GM18873 (cell line): ENCODE results near the gene CRACR2B.

Source experiments
- ATAC-seq: cut with Tn5 transposase; IDR thresholded peaks from one replicate; pipeline ENCODE4 v1.9.1; 2021; ENCODE audit warnings: mild to moderate bottlenecking, moderate library complexity, moderate number of reproducible peaks; ENCODE audit not compliant: unreplicated experiment, low FRiP score

CRACR2B gene

DNA sequence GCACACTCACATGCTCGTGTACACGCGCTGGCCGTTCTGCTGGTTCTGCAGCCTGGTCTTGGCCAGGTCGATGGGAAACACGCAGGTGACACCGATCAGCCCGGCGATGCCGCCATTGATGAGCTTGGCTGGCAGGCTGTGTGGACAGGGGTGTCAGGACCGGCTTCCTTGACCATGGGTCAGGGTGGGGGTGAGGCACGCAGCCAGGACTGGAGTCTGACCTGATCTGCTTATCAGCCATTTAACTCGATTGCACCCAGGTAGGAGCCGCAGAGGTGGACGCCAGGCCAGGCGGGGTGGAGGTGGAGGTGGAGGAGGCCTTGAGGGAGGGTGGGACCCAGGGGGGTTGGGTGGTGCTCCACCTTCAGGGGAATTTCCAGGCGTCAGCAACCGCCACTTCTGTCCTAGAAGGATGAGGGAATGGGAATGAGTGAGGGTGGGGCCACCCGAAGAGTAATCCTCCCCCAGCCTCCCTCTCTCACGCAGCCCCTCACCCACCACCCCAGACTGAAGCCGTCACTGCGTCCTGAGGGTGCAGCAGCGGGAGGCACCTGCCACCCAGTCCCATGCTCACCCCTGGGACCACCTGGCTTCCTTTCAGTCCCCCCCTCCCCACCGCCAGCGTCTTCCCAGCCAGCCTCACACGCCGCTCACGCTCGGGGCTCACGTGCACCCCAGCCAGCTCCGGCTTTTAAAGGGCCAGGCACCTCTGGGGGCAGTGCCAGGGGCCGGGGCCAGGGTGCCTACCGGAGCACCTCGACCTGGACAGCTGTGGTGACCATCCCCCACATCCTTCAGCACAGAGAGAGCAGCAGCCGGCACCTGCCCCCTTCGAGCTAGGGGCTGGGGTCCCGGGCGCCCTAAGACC is 32.7 kb upstream of the CRACR2B start:
- no peak for ATAC-seq

DNA sequence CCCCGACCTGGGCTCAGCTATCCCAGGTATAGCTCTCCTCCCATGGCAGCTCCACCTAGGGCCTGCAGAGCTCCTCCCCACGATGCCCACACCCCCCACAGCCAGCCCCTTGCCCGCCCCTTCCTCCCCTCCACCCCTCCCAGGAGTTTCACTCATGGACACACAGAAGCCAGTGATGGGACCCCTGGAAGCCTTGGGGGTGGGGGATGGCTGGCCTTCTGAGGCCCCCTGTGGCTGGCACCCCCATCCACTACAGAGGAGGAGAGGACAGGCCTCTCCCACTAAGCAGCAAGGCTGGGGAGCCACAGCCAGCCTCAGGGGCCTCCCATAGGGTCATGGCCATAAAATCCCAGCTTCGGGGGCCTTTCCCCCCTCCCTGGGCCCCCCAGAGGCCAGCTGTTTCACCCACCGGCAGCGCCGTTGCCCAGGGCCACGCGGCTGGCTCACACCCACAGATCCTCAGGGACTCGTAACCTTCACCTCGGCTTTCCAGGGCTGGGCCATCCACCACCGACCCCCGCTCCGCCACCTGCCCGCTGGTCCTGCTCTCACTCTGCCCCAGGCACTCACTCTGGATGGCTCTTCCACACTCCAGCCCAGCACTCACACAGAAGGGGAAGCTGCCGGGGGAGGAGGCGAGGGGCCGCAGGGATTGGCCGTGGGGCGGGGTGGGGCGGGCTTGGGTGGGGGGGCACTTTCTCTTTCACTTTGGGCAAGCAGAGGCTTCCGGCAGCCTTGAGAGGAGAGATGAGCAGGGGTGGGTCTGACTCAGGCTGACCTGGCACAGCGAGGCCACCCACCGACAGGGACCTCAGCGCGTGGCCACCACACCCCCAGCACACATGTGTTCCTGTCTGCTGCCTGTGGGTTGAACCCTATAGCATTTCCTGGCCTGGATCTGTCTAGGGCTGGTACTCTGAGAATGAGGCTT is 31.8 kb upstream of the CRACR2B start:
- ATAC-seq, result no peak

DNA sequence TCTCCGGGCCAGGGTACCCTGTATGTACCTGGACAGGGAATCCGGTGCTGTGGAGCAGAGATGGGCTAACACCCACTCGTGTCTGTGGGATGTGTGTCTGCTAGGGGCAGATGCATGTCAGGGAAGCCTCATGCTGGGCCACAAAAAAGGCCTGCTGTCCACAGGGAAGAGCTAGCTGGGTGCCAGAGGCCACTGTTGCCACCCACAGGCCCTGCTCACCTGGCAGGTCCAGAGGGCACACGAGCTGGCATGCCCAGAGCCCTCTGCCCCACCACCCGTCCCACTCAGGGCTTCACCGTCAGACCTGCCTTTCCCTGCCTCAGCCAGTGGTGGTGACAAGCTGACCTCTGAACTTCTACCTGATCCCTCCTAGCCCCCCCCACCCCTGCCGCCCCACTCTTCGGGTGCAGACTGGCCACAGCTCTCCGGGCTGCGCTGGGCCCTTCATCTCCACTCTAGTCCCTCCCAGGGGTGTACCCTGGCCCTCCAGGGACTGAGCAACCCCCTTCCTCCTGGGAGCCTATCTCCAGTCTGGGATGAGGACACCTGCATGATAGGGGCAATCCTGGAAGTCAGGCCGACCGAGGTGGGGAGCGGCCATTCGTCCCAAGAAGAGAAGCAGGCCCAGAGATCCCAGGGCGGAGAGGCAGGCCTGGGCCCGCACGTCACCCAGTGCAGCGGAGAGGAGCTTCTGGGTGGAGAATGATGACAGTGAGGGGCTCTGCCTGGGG is 31.0 kb upstream of the CRACR2B start:
- ATAC-seq, result no peak

DNA sequence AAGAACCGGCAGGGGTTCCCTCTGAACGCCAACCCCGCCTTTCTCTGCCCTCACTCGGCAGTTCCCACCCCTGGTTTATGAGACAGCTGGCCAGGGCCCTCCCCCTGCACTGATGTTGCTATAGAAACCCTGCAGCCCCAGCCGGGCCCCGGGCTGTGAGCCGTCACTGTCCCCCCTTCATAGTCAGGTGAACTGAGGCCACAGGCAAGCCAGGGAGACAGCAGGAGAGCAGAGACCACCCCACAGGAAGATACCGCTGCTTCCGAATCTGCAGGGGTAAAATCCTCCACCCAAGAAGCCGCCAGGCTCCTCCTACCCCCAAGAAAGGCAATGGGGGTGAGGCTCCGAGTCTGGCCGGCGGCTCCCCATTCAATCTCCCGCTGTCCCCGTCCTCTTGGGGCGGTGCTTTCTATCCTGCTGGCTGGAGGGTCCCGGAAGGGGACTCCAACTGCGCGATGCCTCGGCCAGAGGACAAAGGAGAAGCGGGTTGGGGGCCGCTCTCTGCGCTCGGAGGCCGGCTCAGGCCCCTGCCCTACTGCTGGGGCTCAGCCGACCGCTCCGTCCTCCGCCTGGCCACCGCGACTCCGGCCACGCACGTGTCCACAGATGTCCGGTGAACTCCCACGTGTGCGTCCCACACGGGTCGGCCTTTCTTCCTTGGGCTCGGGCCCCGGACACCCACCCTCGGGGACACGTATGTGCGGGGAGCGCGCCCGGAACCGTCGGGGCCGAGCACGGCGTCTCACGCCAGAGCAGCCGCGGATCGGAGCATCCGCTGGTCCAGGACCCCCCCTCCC is 30.2 kb upstream of the CRACR2B start:
- ATAC-seq, result peak; percentile 31

DNA sequence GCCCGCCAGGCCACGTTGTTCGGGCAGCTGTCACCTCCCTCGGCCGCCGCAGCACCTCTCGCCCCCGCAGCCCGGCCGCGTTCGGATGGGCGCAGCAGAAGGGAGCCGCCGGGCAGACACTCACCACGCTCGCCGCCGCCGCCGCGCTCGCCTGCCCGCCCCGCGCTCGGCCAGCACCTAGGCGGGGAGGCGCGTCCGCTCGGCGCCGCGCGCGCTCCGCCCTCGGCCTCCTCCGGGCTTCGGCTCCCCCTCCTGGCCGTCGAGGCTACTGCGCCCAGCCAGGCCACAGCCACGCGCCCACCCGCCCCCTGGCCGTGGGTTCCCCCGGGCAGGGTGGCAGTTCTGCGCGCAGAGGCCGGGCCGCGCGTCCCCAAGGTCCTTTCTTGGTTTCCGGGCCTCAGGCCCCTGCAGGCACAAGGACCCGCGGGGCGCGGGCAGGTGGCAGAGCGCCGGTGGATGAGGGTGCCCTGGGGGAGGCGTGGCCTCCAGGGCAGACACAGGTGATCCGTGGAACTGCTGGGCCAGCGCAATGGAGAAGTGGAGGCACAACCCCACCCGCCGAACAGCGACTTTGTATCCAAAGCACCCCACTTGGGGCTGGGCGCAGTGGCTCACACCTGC is 29.5 kb upstream of the CRACR2B start, which contains the start of gene SLC25A22:
SLC25A22 (minus strand) TSS at position 189 of the 621 bp plus-strand sequence. CDS start 3,275 bp downstream, outside the sequence.
- peak; percentile 43 for ATAC-seq

DNA sequence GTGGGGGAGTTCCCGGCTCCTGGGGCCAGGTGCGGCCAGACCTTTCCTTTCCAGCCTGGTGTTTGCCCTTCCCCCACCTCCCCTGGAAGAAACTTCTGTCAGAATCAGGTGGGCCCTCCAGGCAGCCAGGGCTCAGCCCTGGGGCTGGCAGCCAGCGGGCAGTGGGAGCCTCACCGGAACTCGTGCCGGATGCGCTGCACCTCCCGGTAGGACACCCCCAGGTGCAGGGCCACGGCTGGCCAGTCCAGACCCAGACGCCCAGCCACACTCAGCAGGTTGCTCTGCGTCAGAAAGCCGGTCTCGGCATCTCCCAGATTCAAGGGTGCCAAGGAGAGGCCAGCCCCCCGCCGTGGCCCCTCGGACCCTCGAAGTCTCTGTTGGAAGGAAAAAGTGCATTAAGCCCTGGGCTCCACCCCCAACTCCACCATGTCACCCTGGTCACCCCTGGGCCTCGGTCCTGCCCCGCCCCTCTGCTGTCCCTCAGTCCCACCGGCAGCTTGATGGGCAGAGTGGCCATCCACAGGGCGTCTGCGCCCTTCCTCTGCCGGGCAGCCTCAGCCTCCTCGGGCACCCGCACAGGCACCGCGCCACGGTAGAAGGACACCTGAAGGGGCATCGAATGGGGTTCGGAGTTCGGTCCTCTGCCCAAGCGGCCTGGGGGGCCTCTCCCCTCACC is 27.9 kb upstream of the CRACR2B start:
- ATAC-seq, result no peak

DNA sequence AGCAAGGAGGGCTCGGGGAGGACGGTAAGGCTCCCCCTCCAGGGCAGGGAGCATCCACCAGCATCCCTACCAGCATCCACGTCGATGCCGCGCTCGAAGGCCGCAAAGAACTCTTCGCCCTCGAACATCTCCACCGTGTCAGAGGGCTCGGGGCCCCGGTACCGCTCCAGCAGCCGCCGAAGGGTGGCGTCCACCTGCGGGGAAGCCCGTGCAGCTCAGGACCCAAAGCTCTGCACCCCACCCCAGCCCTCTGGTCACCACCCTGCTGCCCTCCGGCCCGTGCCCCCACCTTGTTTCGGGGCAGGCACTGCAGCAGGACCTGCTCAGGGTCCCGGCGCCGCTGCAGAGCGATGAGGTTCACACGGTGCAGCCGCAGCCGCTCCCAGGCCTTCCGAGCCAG is 27.2 kb upstream of the CRACR2B start:
- no peak for ATAC-seq

DNA sequence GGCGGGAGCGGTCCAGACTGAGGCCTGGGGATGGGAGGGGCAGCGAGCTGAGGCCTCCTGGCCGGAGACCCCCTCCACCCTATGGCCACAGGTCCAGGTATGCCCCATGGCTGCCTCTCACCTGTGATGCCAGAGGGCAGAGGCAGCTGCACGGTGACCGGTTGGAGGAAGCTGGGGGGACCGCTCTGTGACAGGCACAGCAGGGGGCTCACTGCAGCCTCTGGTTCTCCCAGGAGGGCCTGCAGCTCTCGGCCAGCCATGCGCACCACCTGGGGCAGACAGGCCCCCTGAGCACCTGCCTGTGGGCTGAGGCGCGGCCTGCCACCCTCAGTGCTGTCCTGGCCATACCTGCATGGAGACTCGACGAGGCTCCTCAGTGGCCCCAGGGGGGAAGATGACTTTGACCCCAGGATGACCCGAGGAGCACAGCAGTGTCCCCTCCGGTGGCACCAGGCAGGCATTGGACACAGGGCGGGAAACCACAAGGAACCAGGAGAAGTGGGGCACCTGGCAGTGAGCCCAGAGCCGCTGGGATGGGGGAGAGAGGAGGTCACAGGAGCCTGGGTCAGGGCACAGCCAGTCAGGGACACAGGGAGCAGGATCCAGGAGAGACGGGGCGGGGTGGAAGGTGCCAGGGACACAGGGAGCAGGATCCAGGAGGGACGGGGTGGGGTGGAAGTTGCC is 26.5 kb upstream of the CRACR2B start:
- ATAC-seq, result no peak

DNA sequence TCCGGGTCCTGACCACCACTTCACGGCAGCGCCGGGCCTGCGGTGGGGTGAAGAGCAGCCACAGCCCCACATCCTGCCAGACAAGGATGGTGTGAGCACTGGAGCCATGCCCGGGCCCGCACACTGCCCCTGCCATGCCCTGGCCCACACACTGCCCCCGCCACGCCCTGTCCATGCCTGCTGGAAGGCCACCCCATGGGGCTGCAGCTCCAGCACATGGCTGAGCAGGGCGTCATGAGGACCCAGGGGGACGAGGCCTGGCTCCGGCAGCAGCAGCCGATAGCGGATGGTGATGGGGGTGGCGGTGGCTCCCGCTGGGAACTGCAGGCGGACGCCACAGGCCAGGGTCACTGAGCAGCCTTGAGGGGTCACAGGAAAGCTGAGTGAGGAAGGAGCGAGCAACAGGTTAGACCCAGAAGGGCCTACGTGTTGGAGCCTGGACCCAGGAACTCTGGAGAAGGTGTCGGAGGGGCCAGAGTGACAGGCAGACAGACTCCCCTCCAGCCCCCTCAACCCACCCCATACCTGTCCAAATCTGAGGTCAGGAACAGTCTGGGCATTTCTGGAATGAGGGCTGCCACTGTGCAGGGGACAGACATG is 25.6 kb upstream of the CRACR2B start:
- ATAC-seq, result no peak

DNA sequence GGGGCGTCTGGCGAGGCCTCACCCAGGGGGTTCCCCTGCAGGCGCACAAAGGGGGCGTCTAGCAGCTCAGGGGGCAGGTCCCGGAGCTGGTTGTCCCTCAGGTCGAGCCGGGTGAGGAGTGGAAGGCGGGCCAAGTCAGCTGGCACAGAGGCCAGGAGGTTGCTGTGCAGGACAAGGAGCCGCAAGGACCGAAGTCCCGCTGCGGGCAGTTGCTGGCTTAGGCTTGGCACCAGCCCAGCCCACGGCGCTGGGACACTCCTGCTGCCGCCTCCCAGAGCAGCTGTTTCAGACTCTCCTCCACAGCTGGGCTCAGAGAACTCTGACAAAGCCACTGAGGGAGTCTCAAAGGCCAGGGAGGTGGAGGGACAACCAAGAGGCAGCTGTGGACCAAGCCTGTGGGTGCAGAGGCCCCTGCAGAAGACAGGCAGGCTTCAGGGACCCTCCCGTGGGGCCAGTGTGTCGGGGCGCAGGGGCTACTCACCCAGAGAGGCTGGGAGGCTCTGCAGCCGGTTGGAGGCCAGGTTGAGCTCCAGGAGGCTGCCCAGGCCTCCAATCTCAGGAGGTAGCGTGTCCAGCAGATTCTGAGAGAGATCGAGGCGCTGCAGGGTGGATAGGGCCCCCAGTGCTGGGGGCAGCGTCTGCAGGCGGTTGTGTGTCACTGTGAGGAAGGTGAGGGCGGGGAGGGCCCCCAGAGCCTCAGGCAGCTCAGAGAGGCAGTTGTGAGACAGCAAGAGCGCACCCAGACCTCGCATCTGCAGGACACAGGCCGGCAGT is 24.8 kb upstream of the CRACR2B start:
- ATAC-seq, result no peak

DNA sequence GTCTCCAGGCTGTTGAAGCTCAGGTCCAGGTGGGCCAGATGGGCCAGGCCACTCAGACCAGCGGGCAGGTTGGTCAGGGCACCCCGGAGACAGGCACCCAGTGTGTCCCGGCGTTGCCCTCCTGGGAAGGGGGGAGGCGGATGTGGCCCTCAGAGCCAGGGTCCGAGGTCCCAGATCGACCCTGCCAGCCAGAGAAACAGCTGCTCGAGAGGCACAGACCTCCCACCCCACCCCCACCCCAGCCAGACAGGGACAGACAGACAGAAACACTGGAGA is 24.3 kb upstream of the CRACR2B start:
- no peak for ATAC-seq

DNA sequence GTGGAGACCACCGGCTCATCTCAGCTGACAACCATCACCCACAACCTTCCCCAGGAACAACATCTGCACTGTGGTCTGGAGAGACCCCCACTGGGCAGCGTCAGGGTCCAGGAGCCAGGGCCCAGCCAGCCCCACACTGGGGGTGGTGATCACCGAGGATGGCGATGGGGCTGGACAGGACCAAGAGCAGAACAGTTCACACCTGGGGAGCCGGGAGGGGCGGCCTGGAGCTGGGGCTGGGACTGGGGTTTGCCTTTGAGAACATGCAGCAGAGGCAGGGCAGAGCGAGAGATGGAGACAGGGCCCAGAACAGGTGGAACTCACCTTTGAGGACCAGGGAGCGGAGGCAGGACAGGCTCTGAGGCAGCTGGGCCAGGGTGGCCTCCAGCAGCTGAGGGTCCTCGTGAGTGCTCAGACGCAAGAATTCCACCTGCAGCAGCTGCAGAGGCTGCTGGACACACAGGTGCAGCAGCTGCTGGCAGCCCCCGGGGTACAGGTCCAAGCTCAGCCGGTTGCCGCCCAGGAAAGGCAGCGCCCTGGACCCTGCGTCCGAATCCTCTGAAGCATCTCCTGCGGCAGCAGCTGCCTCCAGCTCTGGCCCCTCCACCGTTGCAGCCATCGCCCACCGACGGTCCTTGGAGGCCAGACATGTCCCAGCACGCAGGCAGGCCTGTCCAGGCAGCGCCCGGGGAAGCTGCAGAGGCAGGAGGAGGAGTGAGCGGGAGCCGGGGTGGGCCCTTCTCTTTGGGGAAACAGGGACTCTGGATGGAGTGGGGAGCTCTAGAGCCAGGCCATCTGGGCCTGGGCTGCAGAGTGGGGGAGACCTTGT is 23.7 kb upstream of the CRACR2B start:
- no peak for ATAC-seq

DNA sequence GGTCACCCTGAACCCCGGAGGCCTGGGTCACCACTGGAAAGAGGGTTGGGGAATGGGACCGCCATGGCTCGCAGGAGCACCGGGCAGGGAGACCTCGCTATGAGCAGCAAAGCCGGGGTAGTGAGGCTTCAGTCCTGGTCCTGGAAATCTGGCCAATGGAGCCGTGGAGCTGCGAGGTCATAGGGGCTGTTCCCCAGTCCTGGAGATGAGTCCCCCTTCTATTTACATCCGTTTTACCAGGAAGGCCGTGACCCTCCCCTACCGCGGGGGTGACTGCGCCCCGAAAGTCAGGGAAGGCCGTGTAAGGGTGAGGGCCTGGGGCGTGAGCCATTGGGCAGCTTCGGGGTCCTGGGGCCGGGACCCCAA is 23.1 kb upstream of the CRACR2B start:
- ATAC-seq, result no peak

DNA sequence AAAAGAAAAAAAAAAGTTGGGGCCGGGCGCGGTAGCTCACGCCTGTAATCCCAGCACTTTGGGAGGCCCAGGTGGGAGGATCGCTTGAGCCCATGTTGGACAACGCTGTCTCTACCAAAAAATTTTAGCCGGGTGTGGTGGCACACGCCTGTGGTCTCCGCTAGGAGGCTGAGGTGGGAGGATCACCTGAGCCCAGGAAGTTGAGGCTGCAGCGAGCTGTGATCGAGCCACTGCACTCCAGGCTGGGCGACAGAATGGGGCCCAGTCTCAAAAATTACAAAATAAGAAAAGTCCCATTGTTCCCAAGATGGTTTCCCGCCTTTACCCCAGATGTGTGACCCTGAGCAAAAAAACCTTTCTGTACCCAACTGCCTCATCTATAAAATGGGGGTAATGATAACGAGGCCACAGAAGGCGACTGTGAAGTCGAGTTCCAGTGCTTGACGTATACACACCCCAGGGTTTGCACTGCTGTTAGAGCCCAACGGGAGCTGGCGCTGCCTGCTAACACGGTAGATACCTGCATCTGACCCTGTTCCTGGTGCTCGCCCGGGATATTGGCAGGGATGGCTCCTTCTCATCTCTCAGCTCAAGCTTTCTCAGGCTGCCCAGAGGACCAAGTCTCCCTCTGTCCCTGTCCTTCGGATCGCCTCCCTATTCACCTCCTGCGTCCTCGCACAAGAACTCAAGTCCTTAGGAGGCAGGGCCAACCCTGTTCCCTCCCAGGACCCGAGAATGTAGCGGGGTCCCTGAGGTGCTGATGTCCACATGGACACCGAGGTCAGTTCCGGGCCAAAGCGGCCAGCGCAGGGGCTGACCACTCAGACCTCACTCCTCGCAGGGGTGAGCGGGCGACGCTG is 19.1 kb upstream of the CRACR2B start:
- no peak for ATAC-seq

DNA sequence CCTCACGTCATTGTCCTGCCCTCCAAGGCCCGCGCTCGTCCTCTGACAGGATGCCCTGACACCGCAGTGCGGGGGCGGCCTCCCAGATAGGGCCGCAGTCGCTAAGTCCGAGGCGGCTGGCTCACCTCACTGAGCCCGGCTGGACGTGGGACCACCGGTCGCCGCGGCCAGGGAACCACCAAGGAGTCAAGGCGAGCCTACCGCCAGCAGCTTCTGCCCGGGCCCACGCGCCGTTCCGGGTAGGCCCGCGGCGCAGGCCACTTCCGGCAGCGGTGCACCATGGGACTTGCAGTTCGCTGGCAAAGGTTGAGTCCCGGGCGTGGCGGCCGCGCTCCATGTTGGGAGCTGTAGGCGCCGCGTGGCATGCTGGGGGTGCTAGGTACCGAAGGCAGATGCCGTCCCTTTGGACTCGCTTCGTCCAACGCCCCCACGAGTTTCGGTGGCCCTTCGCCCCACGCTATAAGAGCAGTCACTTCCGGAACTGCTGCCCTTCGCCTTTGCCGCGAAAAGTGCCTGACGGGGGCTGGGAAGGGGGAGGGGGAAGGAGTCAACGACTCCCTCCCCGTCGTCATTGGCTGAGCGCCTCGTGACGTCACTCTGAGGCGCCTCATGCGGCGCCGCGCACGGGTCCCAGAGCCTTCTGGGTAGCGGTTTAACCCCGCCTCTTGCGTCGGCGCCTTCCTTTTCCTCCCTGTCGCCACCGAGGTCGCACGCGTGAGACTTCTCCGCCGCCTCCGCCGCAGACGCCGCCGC is 18.3 kb upstream of the CRACR2B start, which contains the start of gene RPLP2:
RPLP2 (plus strand) TSS at position 681 of the 753 bp plus-strand sequence. CDS start 268 bp downstream, outside the sequence.
- peak; percentile 72 for ATAC-seq
